RWPE2 (cell line): ENCODE measurements around the gene GKN2.
A peak's percentile ranks its signal among the peaks of the same experiment; 100 is the strongest.

ENCODE experiments used
- ATAC-seq: fragments of 200-7000 bp; cut with Tn5 transposase; 3 replicates; pipeline ENCODE4 v1.9.1; 2021; ENCODE audit warnings: low read depth
- DNase-seq: peaks from one replicate; pipeline ENCODE4 v3.0.0-alpha.2; 2020; ENCODE audit warnings: low spot score
- H3K27ac ChIP-seq: fragments of 450-650 bp; 2 replicates; pipeline ENCODE4 v1.5.1; 2017; ENCODE audit warnings: mild to moderate bottlenecking; ENCODE audit not compliant: poor library complexity, severe bottlenecking
- H3K27me3 ChIP-seq: fragments of 250-450 bp; sonication (Bioruptor Pico); 2 replicates; pipeline ENCODE4 v1.5.1; 2021; ENCODE audit warnings: mild to moderate bottlenecking, moderate library complexity; ENCODE audit not compliant: insufficient read depth, poor library complexity, severe bottlenecking
- H3K36me3 ChIP-seq: fragments of 250-450 bp; sonication (Bioruptor Pico); 2 replicates; pipeline ENCODE4 v1.5.1; 2020; ENCODE audit warnings: low read depth, mild to moderate bottlenecking, moderate library complexity
- H3K4me1 ChIP-seq: fragments of 250-450 bp; sonication (Bioruptor Pico); 2 replicates; pipeline ENCODE4 v1.5.1; 2021; ENCODE audit warnings: mild to moderate bottlenecking, moderate library complexity; ENCODE audit not compliant: insufficient read depth, poor library complexity, severe bottlenecking
- H3K4me3 ChIP-seq: fragments of 250-450 bp; sonication (Bioruptor Pico); 2 replicates; pipeline ENCODE4 v1.5.1; 2021; ENCODE audit warnings: mild to moderate bottlenecking, moderate library complexity; ENCODE audit not compliant: severe bottlenecking
- H3K9me3 ChIP-seq: fragments of 250-450 bp; sonication (Bioruptor Pico); 2 replicates; pipeline ENCODE4 v1.5.1; 2021; ENCODE audit warnings: mild to moderate bottlenecking, moderate library complexity; ENCODE audit not compliant: severe bottlenecking
- TF ChIP-seq, protein P1 (sequence below): fragments of 450-650 bp; IDR thresholded peaks from one replicate; pipeline ENCODE4 v1.5.1; 2017; ENCODE audit warnings: mild to moderate bottlenecking, moderate library complexity; ENCODE audit not compliant: poor library complexity, severe bottlenecking

Gene GKN2

DNA sequence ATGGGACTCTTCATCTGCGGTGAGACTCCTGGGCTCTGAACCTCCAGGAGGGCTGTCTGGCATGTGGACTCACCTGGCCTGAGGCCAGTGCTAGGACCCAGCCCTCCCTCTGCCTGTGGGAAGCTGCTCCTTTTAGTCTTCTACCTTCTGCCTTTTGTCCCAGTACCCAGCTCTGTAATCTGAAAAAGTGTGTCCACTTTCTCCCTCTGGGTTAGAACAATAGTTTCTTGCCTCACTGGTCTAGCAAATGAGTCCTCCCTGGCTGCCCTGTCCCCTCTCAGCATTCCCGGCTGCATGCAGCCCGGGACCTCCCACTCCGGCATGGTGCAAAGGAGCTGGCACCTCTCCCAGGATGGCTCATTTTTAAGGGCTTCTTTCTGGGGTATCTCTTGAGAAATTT, 25.9 kb downstream of the GKN2 start:
- Histone ChIP-seq H3K36me3 (no peaks in the 10 kb centered on the region), H3K4me1 (no peaks in the 10 kb centered on the region), H3K27me3 (no peaks in the 10 kb centered on the region), H3K9me3 (no peaks in the 10 kb centered on the region), H3K4me3 (no peak overlapping the region), H3K27ac (no peak overlapping the region)
- DNase-seq (no peak), ATAC-seq (no peak; the same call in 2 of the 3 replicates)
- TF ChIP-seq, protein P1, sequence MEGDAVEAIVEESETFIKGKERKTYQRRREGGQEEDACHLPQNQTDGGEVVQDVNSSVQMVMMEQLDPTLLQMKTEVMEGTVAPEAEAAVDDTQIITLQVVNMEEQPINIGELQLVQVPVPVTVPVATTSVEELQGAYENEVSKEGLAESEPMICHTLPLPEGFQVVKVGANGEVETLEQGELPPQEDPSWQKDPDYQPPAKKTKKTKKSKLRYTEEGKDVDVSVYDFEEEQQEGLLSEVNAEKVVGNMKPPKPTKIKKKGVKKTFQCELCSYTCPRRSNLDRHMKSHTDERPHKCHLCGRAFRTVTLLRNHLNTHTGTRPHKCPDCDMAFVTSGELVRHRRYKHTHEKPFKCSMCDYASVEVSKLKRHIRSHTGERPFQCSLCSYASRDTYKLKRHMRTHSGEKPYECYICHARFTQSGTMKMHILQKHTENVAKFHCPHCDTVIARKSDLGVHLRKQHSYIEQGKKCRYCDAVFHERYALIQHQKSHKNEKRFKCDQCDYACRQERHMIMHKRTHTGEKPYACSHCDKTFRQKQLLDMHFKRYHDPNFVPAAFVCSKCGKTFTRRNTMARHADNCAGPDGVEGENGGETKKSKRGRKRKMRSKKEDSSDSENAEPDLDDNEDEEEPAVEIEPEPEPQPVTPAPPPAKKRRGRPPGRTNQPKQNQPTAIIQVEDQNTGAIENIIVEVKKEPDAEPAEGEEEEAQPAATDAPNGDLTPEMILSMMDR, result no peak

DNA sequence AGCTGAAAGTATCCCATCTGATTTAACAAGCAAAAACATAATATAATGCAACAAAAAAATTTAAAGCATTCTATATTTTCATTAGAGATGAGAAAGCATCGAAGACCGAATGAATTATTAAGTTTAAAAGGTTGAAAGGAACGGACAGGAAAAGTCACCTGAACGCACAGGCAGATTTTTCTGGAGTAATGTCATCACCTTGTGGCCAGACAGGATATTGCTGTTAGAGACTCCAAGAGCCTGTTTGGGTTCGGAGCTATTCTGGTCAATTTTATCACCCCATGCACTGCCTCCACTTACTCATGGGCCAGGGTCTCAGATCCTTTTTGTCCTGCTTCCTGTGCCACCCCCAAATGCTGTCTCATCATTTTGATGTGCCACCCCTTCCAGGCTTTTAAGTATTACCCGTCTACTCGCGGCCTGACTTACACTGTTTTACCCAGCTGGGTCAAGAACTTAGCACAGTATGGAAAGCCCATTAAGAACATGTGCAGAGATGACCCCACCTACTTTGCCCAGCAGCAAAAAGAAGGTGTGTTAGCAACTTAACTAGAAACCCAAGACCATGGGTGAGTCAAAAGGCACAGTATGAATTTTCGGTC, 27.3 kb downstream of the GKN2 start:
- ATAC-seq (peak; percentile 63), DNase-seq (no peak)
- TF ChIP-seq, protein P1, result peak; percentile 98
- Histone ChIP-seq H3K4me1 (peaks cover 5% of the 10 kb centered on the region), H3K4me3 (no peak overlapping the region), H3K9me3 (no peaks in the 10 kb centered on the region), H3K27me3 (no peaks in the 10 kb centered on the region), H3K27ac (no peak overlapping the region), H3K36me3 (no peaks in the 10 kb centered on the region)

DNA sequence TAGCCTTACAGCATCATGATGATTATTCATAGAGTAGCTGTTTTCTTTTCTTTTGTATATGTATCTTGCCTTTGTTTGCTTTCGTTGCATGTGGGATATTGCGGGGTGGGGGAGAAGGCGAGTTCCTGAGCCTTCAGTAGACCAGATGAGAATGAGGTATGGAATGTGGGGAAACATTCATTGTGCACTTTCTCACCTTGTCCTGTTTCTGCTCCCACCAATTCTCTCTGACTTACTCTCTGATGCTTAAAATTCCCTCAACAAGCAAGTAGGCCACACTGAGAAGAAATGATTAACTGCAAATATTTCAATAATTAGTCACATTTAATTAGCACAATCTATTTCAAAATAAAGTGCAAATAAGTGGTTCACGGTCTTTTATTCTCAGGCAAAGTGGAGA, 31.0 kb downstream of the GKN2 start:
- TF ChIP-seq, protein P1, result no peak
- no peaks in the 10 kb centered on the region for H3K9me3 ChIP-seq
- H3K4me3 ChIP-seq, result no peak overlapping the region
- no peak overlapping the region for H3K27ac ChIP-seq
- DNase-seq (no peak), ATAC-seq (peak; percentile 61; the same call in 2 of the 3 replicates)
- H3K36me3 ChIP-seq, result no peaks in the 10 kb centered on the region
- no peaks in the 10 kb centered on the region for H3K27me3 ChIP-seq
- H3K4me1 ChIP-seq, result peaks cover 8% of the 10 kb centered on the region

DNA sequence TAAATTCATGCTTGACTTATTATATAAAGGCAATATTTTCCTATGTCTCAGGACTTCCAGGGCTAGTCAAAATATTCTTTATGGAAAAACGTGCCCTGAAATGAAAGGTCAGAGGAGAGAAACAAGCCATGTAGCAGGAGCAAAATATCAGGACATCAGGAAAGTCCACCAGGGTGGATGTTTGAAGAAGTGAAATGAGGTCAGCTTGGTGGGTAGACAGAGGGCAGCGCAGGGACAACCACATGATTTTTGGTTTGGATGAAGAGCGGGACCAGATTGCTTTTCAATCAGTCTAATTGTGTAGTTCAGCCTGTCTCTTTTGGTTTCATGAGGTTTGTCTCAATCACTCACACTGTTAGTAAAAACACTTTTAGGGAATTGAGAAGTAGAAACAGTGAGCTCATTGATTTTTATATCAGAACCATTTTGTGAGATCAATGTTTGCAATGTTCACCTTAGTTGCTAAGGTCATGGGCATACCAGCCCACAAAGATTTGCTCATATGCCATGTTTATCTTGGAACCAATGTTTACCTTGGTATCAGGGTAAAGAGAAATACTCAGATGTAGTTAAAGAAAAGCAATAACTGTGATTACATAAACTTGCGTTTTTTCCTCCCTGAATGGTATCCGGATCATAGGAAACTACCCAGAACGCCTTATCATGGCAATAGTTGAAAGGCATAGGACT, 32.1 kb downstream of the GKN2 start:
- DNase-seq, result no peak
- ATAC-seq, result no peak
- no peaks in the 10 kb centered on the region for H3K9me3 ChIP-seq

More for the DNA sequence above, 32.1 kb downstream of the GKN2 start:
- peaks cover 8% of the 10 kb centered on the region for H3K4me1 ChIP-seq
- H3K27ac ChIP-seq, result no peak overlapping the region
- no peak overlapping the region for H3K4me3 ChIP-seq
- TF ChIP-seq, protein P1, result no peak
- no peaks in the 10 kb centered on the region for H3K36me3 ChIP-seq
- no peaks in the 10 kb centered on the region for H3K27me3 ChIP-seq
